Measurements from ENCODE around the gene SMKR1.

DNA sequence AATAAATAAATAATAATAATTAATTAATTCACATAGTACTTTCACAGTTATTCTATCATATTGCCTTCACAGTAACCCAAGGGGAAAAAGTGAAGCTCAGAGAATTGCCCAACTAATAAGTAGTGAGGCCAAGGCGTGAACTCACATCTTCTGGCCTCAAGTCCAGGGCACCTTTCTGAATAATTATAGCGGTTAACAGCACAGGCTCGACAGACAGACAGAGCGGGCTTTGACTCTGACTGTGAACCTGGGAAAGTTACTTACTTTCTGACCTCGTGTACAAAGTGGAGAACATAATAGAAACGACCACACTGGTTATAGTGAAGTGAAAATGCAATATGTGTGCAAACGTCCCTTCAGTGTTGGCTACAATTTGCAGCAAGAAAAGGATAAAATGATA, 5.7 kb upstream of the SMKR1 start:
- no peak for TF ChIP-seq POLR2AphosphoS5 (IDR thresholded peaks at IDR 0.05)
- TF ChIP-seq, protein P1, sequence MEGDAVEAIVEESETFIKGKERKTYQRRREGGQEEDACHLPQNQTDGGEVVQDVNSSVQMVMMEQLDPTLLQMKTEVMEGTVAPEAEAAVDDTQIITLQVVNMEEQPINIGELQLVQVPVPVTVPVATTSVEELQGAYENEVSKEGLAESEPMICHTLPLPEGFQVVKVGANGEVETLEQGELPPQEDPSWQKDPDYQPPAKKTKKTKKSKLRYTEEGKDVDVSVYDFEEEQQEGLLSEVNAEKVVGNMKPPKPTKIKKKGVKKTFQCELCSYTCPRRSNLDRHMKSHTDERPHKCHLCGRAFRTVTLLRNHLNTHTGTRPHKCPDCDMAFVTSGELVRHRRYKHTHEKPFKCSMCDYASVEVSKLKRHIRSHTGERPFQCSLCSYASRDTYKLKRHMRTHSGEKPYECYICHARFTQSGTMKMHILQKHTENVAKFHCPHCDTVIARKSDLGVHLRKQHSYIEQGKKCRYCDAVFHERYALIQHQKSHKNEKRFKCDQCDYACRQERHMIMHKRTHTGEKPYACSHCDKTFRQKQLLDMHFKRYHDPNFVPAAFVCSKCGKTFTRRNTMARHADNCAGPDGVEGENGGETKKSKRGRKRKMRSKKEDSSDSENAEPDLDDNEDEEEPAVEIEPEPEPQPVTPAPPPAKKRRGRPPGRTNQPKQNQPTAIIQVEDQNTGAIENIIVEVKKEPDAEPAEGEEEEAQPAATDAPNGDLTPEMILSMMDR (IDR thresholded peaks at IDR 0.05): no peak
- TF ChIP-seq POLR2A (IDR thresholded peaks at IDR 0.05): no peak
